Germinal center (tissue), 1 donor: ENCODE data around the gene ZNF320.
"Not testable (repeated sequence)": the region's sequence is repeated elsewhere in the genome, so short reads cannot be mapped to it uniquely, and the experiment has no call there.

Experiments used
- DNase-seq: peaks from one replicate; pipeline ENCODE4 v3.0.0; 2012; ENCODE audit warnings: mixed read lengths, low spot score

ZNF320 gene

GRCh38 chr19:52922841-52923777, 25.7 kb upstream of the ZNF320 start, which contains the start of gene ZNF888:
ZNF888 (minus strand) TSS chr19:52923428; CDS start chr19:52917873, 5,555 bp downstream.
- peak; percentile 93 for DNase-seq

DNA sequence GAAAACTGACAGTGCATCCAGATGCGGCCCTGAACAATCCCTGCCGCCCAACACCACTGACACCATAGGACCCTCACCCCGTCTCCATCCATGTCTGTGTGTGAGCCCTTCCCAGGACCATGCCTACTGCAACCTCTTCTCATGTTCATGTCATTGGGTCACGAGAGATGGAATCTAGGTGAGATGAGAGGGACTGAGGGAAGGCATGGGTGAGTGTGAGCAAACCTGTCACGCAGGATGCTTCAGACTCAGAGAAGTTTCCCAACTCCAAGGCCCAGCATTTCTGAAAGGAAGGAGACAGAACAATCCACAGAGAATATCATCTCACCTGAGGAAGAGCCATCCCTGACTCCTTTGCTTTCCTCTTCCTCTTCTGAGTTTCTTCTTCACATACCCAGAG, 20.1 kb upstream of the ZNF320 start:
- DNase-seq = no peak

GRCh38 chr19:52910648-52911047, 13.2 kb upstream of the ZNF320 start:
- DNase-seq = no peak

- not testable (repeated sequence) for DNase-seq
These were observed 6.8 kb upstream of the ZNF320 start for GRCh38 chr19:52904052-52904780.

DNA sequence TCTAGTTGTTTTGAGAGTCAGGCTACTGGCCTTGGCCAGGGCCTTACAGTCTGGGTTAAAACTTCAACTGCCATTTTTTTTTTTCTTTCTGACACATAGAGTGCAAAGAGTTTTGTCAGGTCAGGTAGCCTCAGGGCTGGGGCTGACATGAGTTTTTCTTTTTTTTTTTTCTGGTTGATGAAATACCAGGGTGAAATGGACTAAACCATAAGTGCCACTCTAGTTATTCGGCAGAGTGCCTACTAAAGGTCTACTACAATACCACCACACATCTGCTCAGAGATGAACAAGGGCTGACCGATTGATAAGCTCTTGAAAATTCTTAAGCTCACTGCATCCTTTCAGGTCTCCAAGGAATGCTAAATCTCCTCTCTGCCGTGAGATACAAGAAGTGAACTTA, 4.4 kb upstream of the ZNF320 start:
- DNase-seq = no peak

GRCh38 chr19:52898596-52898995, 1.2 kb upstream of the ZNF320 start:
- not testable (repeated sequence) for DNase-seq

DNA sequence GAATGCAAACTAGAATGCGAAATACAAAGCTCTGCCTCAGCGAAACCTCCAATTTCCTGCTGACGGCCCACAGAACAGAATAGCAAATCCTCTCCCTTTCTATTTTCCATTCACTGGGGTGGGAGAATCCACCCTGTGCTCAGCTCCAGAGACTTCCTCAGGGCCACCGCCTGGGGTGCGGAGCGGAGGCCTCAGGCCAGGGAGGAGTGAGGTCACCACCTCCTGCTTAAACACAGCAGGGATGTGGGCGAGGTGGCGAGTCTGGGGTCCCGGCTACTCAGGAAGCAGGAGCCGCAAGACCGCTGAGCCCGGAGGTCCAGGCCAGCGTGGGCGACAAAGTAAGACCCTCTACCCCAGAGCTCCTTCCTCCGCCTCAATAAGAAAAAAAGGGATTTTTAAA, 666 bp upstream of the ZNF320 start:
- no peak for DNase-seq

DNA sequence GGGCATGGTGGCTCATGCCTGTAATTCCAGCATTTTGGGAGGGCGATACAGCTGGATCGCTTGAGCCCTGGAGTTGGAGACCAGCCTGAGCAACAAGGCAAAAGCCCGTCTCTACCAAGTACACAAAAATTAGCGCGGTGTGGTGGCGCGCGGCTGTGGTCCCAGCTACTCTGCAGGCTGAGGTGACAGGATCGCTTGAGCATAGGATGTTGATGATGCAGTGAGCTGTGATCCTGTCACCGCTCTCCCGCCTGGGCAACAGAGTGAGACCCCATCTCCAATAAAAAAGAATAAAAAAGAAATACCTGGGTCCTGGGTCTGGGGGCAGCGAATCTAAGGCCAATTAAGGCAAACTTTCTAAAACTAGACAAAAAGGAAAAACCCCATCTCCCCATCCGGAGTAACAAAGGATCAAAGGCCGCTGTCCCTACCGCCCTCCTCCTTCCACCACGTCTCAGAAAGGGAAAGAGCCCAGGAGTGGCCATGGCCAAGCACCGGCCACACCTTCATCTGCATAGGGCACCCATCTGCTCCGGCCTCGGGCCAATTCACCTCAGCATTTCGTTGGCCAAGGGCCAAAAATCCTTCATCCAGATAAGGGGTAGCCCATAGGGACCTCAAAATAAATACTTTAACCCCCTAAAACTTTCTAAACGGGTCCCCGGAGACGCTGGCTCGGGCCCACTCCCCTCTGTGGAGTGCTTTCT, 851 bp downstream of the ZNF320 start:
- peak; percentile 8 for DNase-seq

DNA sequence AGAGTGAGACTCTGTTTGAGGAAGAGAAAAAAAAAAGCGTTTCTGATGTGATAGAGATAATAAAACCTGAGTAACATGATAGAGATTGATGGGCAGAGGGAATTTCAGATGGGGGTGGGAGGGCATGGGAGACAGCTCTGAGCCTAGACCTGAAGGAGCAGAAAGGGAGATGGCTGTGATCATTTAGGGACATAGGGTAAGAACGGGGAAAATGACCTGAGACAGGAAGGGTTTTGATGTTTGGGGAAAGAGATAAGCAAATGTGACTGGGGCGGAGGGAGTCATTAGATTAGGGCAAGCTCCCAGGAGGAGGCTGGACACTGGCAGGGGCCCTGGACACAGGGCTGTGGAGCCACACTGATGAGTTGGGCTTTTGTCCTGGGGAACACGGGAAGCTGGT, 6.1 kb downstream of the ZNF320 start:
- no peak for DNase-seq

DNA sequence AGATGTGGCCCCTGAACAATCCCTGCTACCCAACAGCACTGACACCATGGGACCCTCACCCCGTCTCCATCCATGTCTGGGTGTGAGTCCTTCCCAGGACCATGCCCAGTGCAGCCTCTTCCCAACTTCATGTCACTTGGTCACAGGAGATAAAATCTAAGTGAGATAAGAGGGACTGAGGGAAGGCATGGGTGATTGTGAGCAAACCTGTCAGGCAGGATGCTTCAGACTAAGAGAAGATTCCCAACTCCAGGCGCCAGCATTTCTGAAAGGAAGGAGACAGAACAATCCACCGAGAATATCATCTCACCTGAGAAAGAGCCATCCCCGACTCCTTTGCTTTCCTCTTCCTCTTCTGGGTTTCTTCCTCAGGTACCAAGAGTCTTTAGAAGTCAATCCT, 7.5 kb downstream of the ZNF320 start:
- no peak for DNase-seq

DNA sequence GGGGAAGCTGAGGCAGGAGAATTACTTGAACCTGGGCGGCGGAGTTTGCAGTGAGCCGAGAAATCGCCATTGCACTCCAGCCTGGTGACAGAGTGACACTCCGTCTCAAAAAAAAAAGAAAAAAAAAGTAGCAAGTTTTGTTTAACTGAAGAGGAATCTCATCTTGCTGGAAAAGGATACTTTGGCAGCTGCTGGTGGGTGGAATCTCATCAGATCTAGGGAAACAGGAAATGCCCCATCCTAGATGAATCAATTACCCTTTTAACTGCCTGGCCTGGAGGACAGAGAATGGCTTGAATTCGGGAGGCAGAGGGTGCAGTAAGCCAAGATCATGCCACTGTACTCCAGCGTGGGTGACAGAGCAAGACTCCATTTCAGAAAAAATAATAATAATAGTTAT, 8.4 kb downstream of the ZNF320 start:
- DNase-seq = no peak

DNA sequence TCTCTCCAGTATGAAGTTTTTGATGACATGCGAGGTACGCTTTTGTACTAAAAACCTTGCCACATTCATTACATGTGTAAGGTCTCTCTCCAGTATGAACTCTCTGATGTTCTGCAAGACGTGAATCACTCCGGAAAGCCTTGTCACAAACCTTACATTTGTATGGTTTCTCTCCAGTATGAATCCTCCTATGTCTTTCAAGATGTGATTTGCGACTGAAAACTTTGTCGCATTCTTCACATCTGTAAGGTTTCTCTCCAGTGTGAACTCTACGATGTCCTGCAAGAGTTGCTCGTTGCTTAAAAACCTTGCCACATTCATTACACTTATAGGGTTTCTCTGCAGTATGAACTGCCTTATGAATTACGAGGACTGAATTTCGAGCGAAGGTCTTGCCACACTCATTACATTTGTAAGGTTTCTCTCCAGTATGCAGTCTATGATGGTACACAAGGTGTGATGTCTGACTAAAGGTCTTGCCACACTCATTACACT, 16.5 kb downstream of the ZNF320 start:
- DNase-seq = no peak

- not testable (repeated sequence) for DNase-seq
These were observed 24.4 kb downstream of the ZNF320 start for GRCh38 chr19:52872996-52873395.

GRCh38 chr19:52871466-52871865, 26.0 kb downstream of the ZNF320 start:
- no peak for DNase-seq

GRCh38 chr19:52868031-52868430, 29.4 kb downstream of the ZNF320 start:
- not testable (repeated sequence) for DNase-seq

GRCh38 chr19:52857378-52858191, 39.9 kb downstream of the ZNF320 start, which contains the start of gene ZNF468:
ZNF468 (minus strand) TSS chr19:52857619; CDS start chr19:52854272, 3,347 bp downstream.
- peak; percentile 74 for DNase-seq

DNA sequence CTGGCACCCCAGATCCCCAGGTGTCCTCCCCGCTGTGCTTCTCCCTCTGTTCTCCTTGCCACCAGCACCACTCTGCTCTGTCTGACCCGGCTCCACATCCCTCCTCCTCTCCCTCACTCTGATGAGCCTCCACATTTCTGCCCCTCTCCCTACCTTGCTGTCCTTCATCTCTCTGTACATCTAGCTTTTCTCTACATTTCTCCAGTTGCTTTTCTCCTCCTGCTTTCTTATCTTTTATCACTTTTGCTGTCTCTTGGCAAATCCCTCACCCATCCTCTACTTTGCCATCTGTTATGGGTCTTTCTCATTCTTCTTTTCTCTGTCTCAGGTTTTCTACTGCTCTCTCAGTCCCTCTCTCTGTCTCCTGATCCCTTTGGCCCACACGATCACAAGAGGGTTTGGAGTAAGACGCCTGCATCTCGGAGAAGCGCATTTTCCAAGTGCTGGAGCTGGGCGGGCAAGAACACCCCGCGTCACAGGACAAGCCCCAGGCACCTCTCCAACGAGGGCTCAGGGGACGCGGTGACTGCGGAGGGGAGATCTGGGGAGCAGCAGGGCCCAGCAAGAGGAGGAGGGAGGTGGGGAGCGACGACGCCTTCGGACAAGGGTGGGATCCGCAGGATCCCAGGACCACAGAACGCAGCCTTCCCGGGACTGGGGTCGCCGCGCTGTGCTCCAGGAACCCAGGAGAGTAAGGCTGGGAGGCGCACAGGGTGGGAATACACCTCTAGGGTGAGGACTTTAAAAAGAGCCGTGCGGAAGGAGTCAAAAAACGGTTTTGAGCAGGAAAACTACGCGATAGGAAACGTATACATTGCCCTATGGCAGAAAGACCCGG, 40.7 kb downstream of the ZNF320 start:
- DNase-seq = peak; percentile 4
